ENCODE results near the gene PTPRD.

The PTPRD gene

DNA sequence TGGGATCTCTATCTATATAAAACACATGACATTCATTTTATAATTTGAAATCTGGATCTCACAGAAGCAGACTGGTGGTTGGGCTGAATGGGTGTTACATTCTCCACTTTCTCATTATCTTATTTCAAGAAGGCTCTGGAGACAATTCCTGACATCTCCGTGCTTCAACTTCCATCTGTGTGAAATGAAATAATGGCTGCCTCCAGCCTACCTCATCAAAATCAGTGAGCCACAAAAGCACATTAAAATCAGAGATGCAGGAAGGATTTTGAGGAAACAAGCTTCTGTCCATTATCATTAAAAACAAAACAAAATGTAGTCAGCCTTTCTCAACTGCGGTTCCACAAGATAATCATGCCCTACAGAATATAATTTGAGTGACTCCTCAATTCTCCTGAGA lies 1854.9 kb downstream of the PTPRD start:
- no peaks in the 10 kb centered on the region for H3K79me2 ChIP-seq (ENCODE audit: control insufficient read depth, insufficient read depth, low read length, unreplicated experiment)
- no peak overlapping the region for H3K27ac ChIP-seq (ENCODE audit: low read depth, low read length)
- H3K36me3 ChIP-seq (ENCODE audit: insufficient read depth, low read length): no peaks in the 10 kb centered on the region
- no peaks in the 10 kb centered on the region for H3K27me3 ChIP-seq (ENCODE audit: insufficient read depth, low read length)
- no peak overlapping the region for H2AFZ ChIP-seq (ENCODE audit: low read length, unreplicated experiment)
- H3K4me3 ChIP-seq (ENCODE audit: low read depth, low read length): no peak overlapping the region
- no peaks in the 10 kb centered on the region for H3K4me1 ChIP-seq (ENCODE audit: control insufficient read depth, insufficient read depth, low read length, unreplicated experiment)

DNA sequence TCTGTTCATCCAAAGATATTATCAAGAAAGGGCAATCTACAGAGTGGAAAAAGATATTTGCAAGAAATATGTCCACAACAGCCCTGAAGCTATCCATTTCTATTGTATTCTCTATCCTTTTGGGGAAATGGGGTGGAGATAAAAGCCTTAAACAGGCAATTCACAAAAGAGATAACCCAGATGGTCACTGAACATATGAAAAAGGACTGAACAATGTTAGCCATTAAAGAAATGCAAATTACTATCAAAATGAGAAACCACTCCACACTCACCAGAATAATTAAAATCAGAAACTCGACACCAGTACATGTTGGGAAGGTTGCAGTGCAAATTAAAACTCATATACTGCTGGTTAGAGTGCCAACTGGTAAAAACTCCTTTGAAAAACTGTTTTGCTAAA lies 1858.1 kb downstream of the PTPRD start:
- Histone ChIP-seq H3K27ac (ENCODE audit: low read depth, low read length) (no peak overlapping the region), H3K4me3 (ENCODE audit: low read depth, low read length) (no peak overlapping the region), H3K4me1 (ENCODE audit: control insufficient read depth, insufficient read depth, low read length, unreplicated experiment) (no peaks in the 10 kb centered on the region), H3K27me3 (ENCODE audit: insufficient read depth, low read length) (no peaks in the 10 kb centered on the region), H3K36me3 (ENCODE audit: insufficient read depth, low read length) (no peaks in the 10 kb centered on the region), H2AFZ (ENCODE audit: low read length, unreplicated experiment) (no peak overlapping the region), H3K79me2 (ENCODE audit: control insufficient read depth, insufficient read depth, low read length, unreplicated experiment) (no peaks in the 10 kb centered on the region)

DNA sequence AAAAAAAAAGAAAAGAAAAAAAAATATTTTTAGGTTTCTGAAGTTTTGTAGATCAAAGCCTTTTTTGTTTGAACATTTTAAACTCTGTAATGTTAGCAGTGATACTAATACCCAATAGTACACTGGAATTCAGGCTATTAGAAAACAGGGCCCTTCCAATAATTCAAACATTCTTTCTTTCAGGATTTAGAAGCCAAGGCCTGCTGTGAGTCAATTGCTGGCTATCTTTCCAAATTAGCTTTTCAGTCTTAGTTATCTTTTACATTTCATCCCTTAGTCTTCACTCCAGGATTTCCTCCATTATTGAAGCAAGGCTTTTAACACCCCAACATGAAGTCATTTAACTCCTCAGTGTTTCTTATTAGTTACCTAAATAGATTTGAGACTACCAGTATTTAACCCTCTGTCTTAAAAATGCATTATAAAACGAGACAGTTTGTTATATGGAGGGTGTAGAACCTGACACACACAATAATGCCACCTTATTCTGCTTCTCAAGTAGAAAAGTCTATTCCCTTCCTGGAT lies 1861.3 kb downstream of the PTPRD start:
- Histone ChIP-seq H3K4me1 (ENCODE audit: control insufficient read depth, insufficient read depth, low read length, unreplicated experiment) (no peaks in the 10 kb centered on the region), H3K4me3 (ENCODE audit: low read depth, low read length) (no peak overlapping the region), H3K27me3 (ENCODE audit: insufficient read depth, low read length) (no peaks in the 10 kb centered on the region), H3K27ac (ENCODE audit: low read depth, low read length) (no peak overlapping the region), H2AFZ (ENCODE audit: low read length, unreplicated experiment) (no peak overlapping the region), H3K36me3 (ENCODE audit: insufficient read depth, low read length) (no peaks in the 10 kb centered on the region), H3K79me2 (ENCODE audit: control insufficient read depth, insufficient read depth, low read length, unreplicated experiment) (no peaks in the 10 kb centered on the region)

GRCh38 chr9:8750639-8751051 lies 1862.2 kb downstream of the PTPRD start:
- H3K27ac ChIP-seq (ENCODE audit: low read depth, low read length): no peak overlapping the region
- H3K79me2 ChIP-seq (ENCODE audit: control insufficient read depth, insufficient read depth, low read length, unreplicated experiment): no peaks in the 10 kb centered on the region
- H2AFZ ChIP-seq (ENCODE audit: low read length, unreplicated experiment): no peak overlapping the region

GRCh38 chr9:8745347-8745746 lies 1867.5 kb downstream of the PTPRD start:
- no peaks in the 10 kb centered on the region for H3K36me3 ChIP-seq (ENCODE audit: insufficient read depth, low read length)
- H3K79me2 ChIP-seq (ENCODE audit: control insufficient read depth, insufficient read depth, low read length, unreplicated experiment): no peaks in the 10 kb centered on the region
- H3K4me1 ChIP-seq (ENCODE audit: control insufficient read depth, insufficient read depth, low read length, unreplicated experiment): no peaks in the 10 kb centered on the region
- H3K27ac ChIP-seq (ENCODE audit: low read depth, low read length): no peak overlapping the region
- H3K27me3 ChIP-seq (ENCODE audit: insufficient read depth, low read length): no peaks in the 10 kb centered on the region
- H2AFZ ChIP-seq (ENCODE audit: low read length, unreplicated experiment): no peak overlapping the region
- no peak overlapping the region for H3K4me3 ChIP-seq (ENCODE audit: low read depth, low read length)

More at GRCh38 chr9:8750639-8751051, 1862.2 kb downstream of the PTPRD start:
- Histone ChIP-seq H3K4me1 (ENCODE audit: control insufficient read depth, insufficient read depth, low read length, unreplicated experiment) (no peaks in the 10 kb centered on the region), H3K27me3 (ENCODE audit: insufficient read depth, low read length) (no peaks in the 10 kb centered on the region), H3K36me3 (ENCODE audit: insufficient read depth, low read length) (no peaks in the 10 kb centered on the region), H3K4me3 (ENCODE audit: low read depth, low read length) (no peak overlapping the region)

GRCh38 chr9:8738945-8739344 lies 1873.9 kb downstream of the PTPRD start:
- Histone ChIP-seq H3K4me1 (ENCODE audit: control insufficient read depth, insufficient read depth, low read length, unreplicated experiment) (no peaks in the 10 kb centered on the region), H3K27ac (ENCODE audit: low read depth, low read length) (no peak overlapping the region), H2AFZ (ENCODE audit: low read length, unreplicated experiment) (no peak overlapping the region), H3K27me3 (ENCODE audit: insufficient read depth, low read length) (no peaks in the 10 kb centered on the region), H3K36me3 (ENCODE audit: insufficient read depth, low read length) (no peaks in the 10 kb centered on the region), H3K4me3 (ENCODE audit: low read depth, low read length) (no peak overlapping the region), H3K79me2 (ENCODE audit: control insufficient read depth, insufficient read depth, low read length, unreplicated experiment) (no peaks in the 10 kb centered on the region)

GRCh38 chr9:8736805-8737204 lies 1876.0 kb downstream of the PTPRD start:
- Histone ChIP-seq H2AFZ (ENCODE audit: low read length, unreplicated experiment) (no peak overlapping the region), H3K27me3 (ENCODE audit: insufficient read depth, low read length) (no peaks in the 10 kb centered on the region), H3K27ac (ENCODE audit: low read depth, low read length) (no peak overlapping the region), H3K4me3 (ENCODE audit: low read depth, low read length) (no peak overlapping the region), H3K36me3 (ENCODE audit: insufficient read depth, low read length) (no peaks in the 10 kb centered on the region), H3K79me2 (ENCODE audit: control insufficient read depth, insufficient read depth, low read length, unreplicated experiment) (no peaks in the 10 kb centered on the region), H3K4me1 (ENCODE audit: control insufficient read depth, insufficient read depth, low read length, unreplicated experiment) (no peaks in the 10 kb centered on the region)

DNA sequence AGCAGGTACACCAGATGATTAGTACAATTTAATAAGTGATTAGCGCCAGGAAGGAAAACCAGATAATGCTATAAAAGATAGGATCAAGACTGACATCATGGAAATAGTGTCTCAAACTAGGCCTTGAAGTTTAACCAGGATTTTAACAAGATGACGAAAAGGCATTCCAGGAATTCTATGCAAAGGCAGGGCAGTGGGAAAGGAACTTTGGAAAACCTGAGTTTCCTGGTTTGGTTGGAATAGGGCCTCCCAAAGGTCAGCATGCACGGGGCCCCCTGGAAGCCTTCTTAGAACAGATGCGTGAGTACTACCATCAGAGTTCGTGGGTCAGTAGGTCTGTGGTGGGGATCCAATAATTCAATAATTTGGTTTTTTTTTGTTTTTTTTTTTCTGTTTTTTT lies 1878.0 kb downstream of the PTPRD start:
- H3K79me2 ChIP-seq (ENCODE audit: control insufficient read depth, insufficient read depth, low read length, unreplicated experiment): no peaks in the 10 kb centered on the region
- H2AFZ ChIP-seq (ENCODE audit: low read length, unreplicated experiment): no peak overlapping the region
- H3K4me3 ChIP-seq (ENCODE audit: low read depth, low read length): no peak overlapping the region
- no peaks in the 10 kb centered on the region for H3K27me3 ChIP-seq (ENCODE audit: insufficient read depth, low read length)
- H3K4me1 ChIP-seq (ENCODE audit: control insufficient read depth, insufficient read depth, low read length, unreplicated experiment): no peaks in the 10 kb centered on the region
- no peaks in the 10 kb centered on the region for H3K36me3 ChIP-seq (ENCODE audit: insufficient read depth, low read length)
- H3K27ac ChIP-seq (ENCODE audit: low read depth, low read length): no peak overlapping the region

GRCh38 chr9:8733131-8733954 lies 1879.5 kb downstream of the PTPRD start:
- H3K4me1 ChIP-seq (ENCODE audit: control insufficient read depth, insufficient read depth, low read length, unreplicated experiment): no peaks in the 10 kb centered on the region
- no peaks in the 10 kb centered on the region for H3K36me3 ChIP-seq (ENCODE audit: insufficient read depth, low read length)
- no peaks in the 10 kb centered on the region for H3K79me2 ChIP-seq (ENCODE audit: control insufficient read depth, insufficient read depth, low read length, unreplicated experiment)
- no peak overlapping the region for H2AFZ ChIP-seq (ENCODE audit: low read length, unreplicated experiment)
- no peaks in the 10 kb centered on the region for H3K27me3 ChIP-seq (ENCODE audit: insufficient read depth, low read length)
- no peak overlapping the region for H3K27ac ChIP-seq (ENCODE audit: low read depth, low read length)
- H3K4me3 ChIP-seq (ENCODE audit: low read depth, low read length): no peak overlapping the region

GRCh38 chr9:8732367-8733075 lies 1880.3 kb downstream of the PTPRD start:
- H3K27ac ChIP-seq (ENCODE audit: low read depth, low read length): no peak overlapping the region
- H3K4me1 ChIP-seq (ENCODE audit: control insufficient read depth, insufficient read depth, low read length, unreplicated experiment): no peaks in the 10 kb centered on the region

GRCh38 chr9:8730618-8731017 lies 1882.2 kb downstream of the PTPRD start:
- Histone ChIP-seq H3K4me3 (ENCODE audit: low read depth, low read length) (no peak overlapping the region), H3K36me3 (ENCODE audit: insufficient read depth, low read length) (no peaks in the 10 kb centered on the region), H3K79me2 (ENCODE audit: control insufficient read depth, insufficient read depth, low read length, unreplicated experiment) (no peaks in the 10 kb centered on the region), H3K27ac (ENCODE audit: low read depth, low read length) (no peak overlapping the region), H3K27me3 (ENCODE audit: insufficient read depth, low read length) (no peaks in the 10 kb centered on the region), H2AFZ (ENCODE audit: low read length, unreplicated experiment) (no peak overlapping the region), H3K4me1 (ENCODE audit: control insufficient read depth, insufficient read depth, low read length, unreplicated experiment) (no peaks in the 10 kb centered on the region)

More at GRCh38 chr9:8732367-8733075, 1880.3 kb downstream of the PTPRD start:
- no peak overlapping the region for H3K4me3 ChIP-seq (ENCODE audit: low read depth, low read length)
- H2AFZ ChIP-seq (ENCODE audit: low read length, unreplicated experiment): no peak overlapping the region
- H3K36me3 ChIP-seq (ENCODE audit: insufficient read depth, low read length): no peaks in the 10 kb centered on the region
- no peaks in the 10 kb centered on the region for H3K27me3 ChIP-seq (ENCODE audit: insufficient read depth, low read length)
- no peaks in the 10 kb centered on the region for H3K79me2 ChIP-seq (ENCODE audit: control insufficient read depth, insufficient read depth, low read length, unreplicated experiment)
